CD4-positive, alpha-beta T cell (primary cell): ENCODE measurements around the gene MYOF. TPM values are rescaled to one million over a fixed set of nuclear protein-coding genes. Genes with fewer than 3 reads are reported as not detected.

Experiments used
- ATAC-seq: fragments of 200-7000 bp; cut with Tn5 transposase; one replicate; pipeline ENCODE4 v1.10.0; 2022; ENCODE audit warnings: mild to moderate bottlenecking; ENCODE audit not compliant: poor library complexity
- CTCF ChIA-PET: fragments of 350-600 bp; sonication (Branson Sonifier 250); formaldehyde crosslinking; loops from one replicate; lab custom pipeline; 2021; ENCODE audit warnings: antibody characterized with exemption, inconsistent platforms; lab: Charles Lee
- POLR2A ChIA-PET: fragments of 350-600 bp; sonication (Branson Sonifier 250); formaldehyde crosslinking; loops from one replicate; lab custom pipeline; 2021; ENCODE audit warnings: antibody characterized with exemption, inconsistent platforms; lab: Charles Lee
- DNase-seq, 14 experiments: peaks; one replicate each; pipeline ENCODE4 v3.0.0-alpha.2; 2013 to 2020; ENCODE audit warnings: mixed read lengths in 2 of 14
- H3K27ac ChIP-seq, 2 donors: one replicate each; pipeline versions ENCODE4 v1.5.1 to v1.7.0; 2013; ENCODE audit warnings: low read length in 2 of 2, low read depth in 1 of 2, mild to moderate bottlenecking in 1 of 2
- H3K27me3 ChIP-seq, 2 experiments: 1 replicate in 1 of 2; 2 replicates in 1 of 2; pipeline versions ENCODE4 v1.6.1 to v1.7.0; 2013; ENCODE audit warnings: low read length in 2 of 2, control low read depth in 1 of 2, mild to moderate bottlenecking in 1 of 2, moderate library complexity in 1 of 2; ENCODE audit not compliant: insufficient read depth in 2 of 2, control insufficient read depth in 1 of 2
- H3K36me3 ChIP-seq: one replicate; pipeline ENCODE4 v1.6.1; 2013; ENCODE audit warnings: low read length, control low read depth; ENCODE audit not compliant: insufficient read depth
- H3K4me1 ChIP-seq: one replicate; pipeline ENCODE4 v1.6.1; 2013; ENCODE audit warnings: low read length, control low read depth; ENCODE audit not compliant: insufficient read depth
- H3K4me3 ChIP-seq: one replicate; pipeline ENCODE4 v1.5.1; 2013; ENCODE audit warnings: mild to moderate bottlenecking, low read length, moderate library complexity
- H3K9me3 ChIP-seq, 2 experiments: 1 replicate in 1 of 2; 2 replicates in 1 of 2; pipeline versions ENCODE4 v1.6.1 to v1.7.0; 2013; ENCODE audit warnings: low read length in 2 of 2, mild to moderate bottlenecking in 2 of 2, control low read depth in 1 of 2, moderate library complexity in 1 of 2; ENCODE audit not compliant: control insufficient read depth in 1 of 2, insufficient read depth in 1 of 2
- H3K27ac Mint-ChIP-seq: one replicate; pipeline ENCODE4 v1.8.0; 2020; ENCODE audit warnings: mixed read lengths
- H3K27me3 Mint-ChIP-seq: one replicate; pipeline ENCODE4 v1.8.0; 2021; ENCODE audit warnings: mixed read lengths
- H3K36me3 Mint-ChIP-seq: one replicate; pipeline ENCODE4 v1.8.0; 2021; ENCODE audit warnings: low read depth, mixed read lengths
- H3K4me1 Mint-ChIP-seq: one replicate; pipeline ENCODE4 v1.8.0; 2021; ENCODE audit warnings: low read depth, mixed read lengths
- H3K4me3 Mint-ChIP-seq: one replicate; pipeline ENCODE4 v1.8.0; 2020; ENCODE audit warnings: mild to moderate bottlenecking, mixed read lengths
- H3K9me3 Mint-ChIP-seq: one replicate; pipeline ENCODE4 v1.8.0; 2020; ENCODE audit warnings: mixed read lengths
- CTCF ChIP-seq: fragments of 200-600 bp; IDR thresholded peaks from one replicate; pipeline ENCODE4 v1.8.0; 2022; ENCODE audit warnings: antibody characterized with exemption, mild to moderate bottlenecking
- intact Hi-C, 2 experiments: fragments of 100-400 bp; cut with DNase I in 1 of 2; cut with micrococcal nuclease in 1 of 2; formaldehyde crosslinking; loops; one replicate each; pipeline versions ENCODE4 v1.15.1 to v1.9.0; 2023 to 2025; cut with DNase I, micrococcal nuclease
- total RNA-seq, 174 experiments: library from RNA in 2 of 174; stranded (reverse) in 2 of 174; gene quantifications; one replicate each; pipeline ENCODE4 v1.2.3 and lab custom pipeline; 2021 to 2026

Gene MYOF
- total RNA-seq, 2 experiments from 2014 or later: 0.14 to 0.27 TPM

GRCh38 chr10:93462881-93463280 lies 19.3 kb downstream of the MYOF start:
- H3K4me3 Mint-ChIP-seq: no peak overlapping the region
- H3K4me1 Mint-ChIP-seq: no peaks in the 10 kb centered on the region
- intact Hi-C loops: no loop called here

GRCh38 chr10:93462371-93462770 lies 19.8 kb downstream of the MYOF start:
- Histone ChIP-seq H3K27ac (no peak overlapping the region), H3K27me3 (no peaks in the 10 kb centered on the region), H3K4me1 (no peaks in the 10 kb centered on the region), H3K9me3 (no peaks in the 10 kb centered on the region), H3K36me3 (no peaks in the 10 kb centered on the region), H3K4me3 (no peak overlapping the region)
- Mint-ChIP-seq H3K4me3 (no peak overlapping the region), H3K27ac (no peak overlapping the region), H3K36me3 (no peaks in the 10 kb centered on the region), H3K27me3 (no peaks in the 10 kb centered on the region), H3K9me3 (no peaks in the 10 kb centered on the region), H3K4me1 (no peaks in the 10 kb centered on the region)
- ATAC-seq (no peak), DNase-seq (no peak)
- TF ChIP-seq CTCF: no peak
- intact Hi-C loops: no loop called here
- ChIA-PET POLR2A (interaction anchor here (1.2 kb wide), 1 partner anchor 85 kb away, joined by 4 read pairs; no protein-coding TSS in a partner anchor), CTCF (no interaction called here)

More at GRCh38 chr10:93462881-93463280, 19.3 kb downstream of the MYOF start:
- POLR2A ChIA-PET: interaction anchor here (1.2 kb wide), 1 partner anchor 85 kb away, joined by 4 read pairs; no protein-coding TSS in a partner anchor
- Histone ChIP-seq H3K4me1 (no peaks in the 10 kb centered on the region), H3K27me3 (no peaks in the 10 kb centered on the region), H3K27ac (no peak overlapping the region), H3K36me3 (no peaks in the 10 kb centered on the region), H3K4me3 (no peak overlapping the region), H3K9me3 (no peaks in the 10 kb centered on the region)
- DNase-seq (peak in 3 of 14 experiments; percentile 31 to 54 (median 38)), ATAC-seq (no peak)
- Mint-ChIP-seq H3K27ac (no peak overlapping the region), H3K36me3 (no peaks in the 10 kb centered on the region), H3K9me3 (no peaks in the 10 kb centered on the region), H3K27me3 (no peaks in the 10 kb centered on the region)
- CTCF ChIA-PET: interaction anchor here (0.7 kb wide), 1 partner anchor 206 kb away, joined by 3 read pairs; no protein-coding TSS in a partner anchor
- TF ChIP-seq CTCF: no peak

GRCh38 chr10:93461807-93462178 lies 20.3 kb downstream of the MYOF start:
- DNase-seq (no peak), ATAC-seq (no peak)
- POLR2A ChIA-PET: no interaction called here
- Histone ChIP-seq H3K4me3 (no peak overlapping the region), H3K4me1 (no peaks in the 10 kb centered on the region), H3K27me3 (no peaks in the 10 kb centered on the region), H3K36me3 (no peaks in the 10 kb centered on the region), H3K9me3 (no peaks in the 10 kb centered on the region), H3K27ac (no peak overlapping the region)
- Mint-ChIP-seq H3K36me3 (no peaks in the 10 kb centered on the region), H3K4me1 (no peaks in the 10 kb centered on the region), H3K27me3 (no peaks in the 10 kb centered on the region), H3K4me3 (no peak overlapping the region), H3K27ac (no peak overlapping the region), H3K9me3 (no peaks in the 10 kb centered on the region)
- intact Hi-C loops: no loop called here
- CTCF ChIA-PET: no interaction called here
- TF ChIP-seq CTCF: no peak
